HG03139 (cell line): Measurements from ENCODE around the gene IDS.
A peak's percentile ranks its signal among the peaks of the same experiment; 100 is the strongest.
"Not testable (repeated sequence)": the region's sequence is repeated elsewhere in the genome, so short reads cannot be mapped to it uniquely, and the experiment has no call there.

ENCODE experiments used
- ATAC-seq: cut with Tn5 transposase; IDR thresholded peaks from one replicate; pipeline ENCODE4 v1.9.1; 2021; ENCODE audit not compliant: unreplicated experiment

The IDS gene

GRCh38 chrX:149499766-149500165 lies 5.3 kb downstream of the IDS start:
- ATAC-seq, result no peak

- ATAC-seq, result no peak
These were observed 6.3 kb downstream of the IDS start for GRCh38 chrX:149498767-149499166.

- ATAC-seq, result no peak
These were observed 7.5 kb downstream of the IDS start for GRCh38 chrX:149497626-149498025.

GRCh38 chrX:149497054-149497453 lies 8.1 kb downstream of the IDS start:
- ATAC-seq, result no peak

GRCh38 chrX:149495573-149496071 lies 9.5 kb downstream of the IDS start:
- no peak for ATAC-seq

GRCh38 chrX:149494844-149495565 lies 10.1 kb downstream of the IDS start:
- ATAC-seq, result no peak

- ATAC-seq, result no peak
These were observed 11.2 kb downstream of the IDS start for GRCh38 chrX:149493567-149494562.

GRCh38 chrX:149491812-149492211 lies 13.3 kb downstream of the IDS start:
- ATAC-seq, result no peak

GRCh38 chrX:149490100-149490499 lies 15.0 kb downstream of the IDS start:
- no peak for ATAC-seq

GRCh38 chrX:149488411-149489052 lies 16.6 kb downstream of the IDS start:
- ATAC-seq, result not testable (repeated sequence)

- not testable (repeated sequence) for ATAC-seq
These were observed 17.1 kb downstream of the IDS start for GRCh38 chrX:149488008-149488407.

GRCh38 chrX:149487292-149487691 lies 17.8 kb downstream of the IDS start:
- no peak for ATAC-seq

- peak; percentile 59 for ATAC-seq
These were observed 28.6 kb downstream of the IDS start for GRCh38 chrX:149476513-149476912.

- no peak for ATAC-seq
These were observed 31.1 kb downstream of the IDS start for GRCh38 chrX:149473966-149474365.

- ATAC-seq, result no peak
These were observed 32.0 kb downstream of the IDS start for GRCh38 chrX:149473092-149473491.

GRCh38 chrX:149472625-149473024 lies 32.5 kb downstream of the IDS start:
- ATAC-seq, result no peak

GRCh38 chrX:149471397-149471796 lies 33.7 kb downstream of the IDS start:
- ATAC-seq, result no peak

GRCh38 chrX:149470955-149471354 lies 34.2 kb downstream of the IDS start:
- ATAC-seq, result peak; percentile 94

GRCh38 chrX:149469406-149469805 lies 35.7 kb downstream of the IDS start:
- ATAC-seq, result no peak

- no peak for ATAC-seq
These were observed 37.2 kb downstream of the IDS start for GRCh38 chrX:149467920-149468319.

GRCh38 chrX:149467461-149467860 lies 37.6 kb downstream of the IDS start:
- ATAC-seq, result no peak
